Measurements from ENCODE around the gene SLX9. TPM values are rescaled to one million over a fixed set of nuclear protein-coding genes. Genes with fewer than 3 reads are reported as not detected.

SLX9 gene
- polyA plus RNA-seq, 1 donor from 2014 or later: 15.4 TPM

DNA sequence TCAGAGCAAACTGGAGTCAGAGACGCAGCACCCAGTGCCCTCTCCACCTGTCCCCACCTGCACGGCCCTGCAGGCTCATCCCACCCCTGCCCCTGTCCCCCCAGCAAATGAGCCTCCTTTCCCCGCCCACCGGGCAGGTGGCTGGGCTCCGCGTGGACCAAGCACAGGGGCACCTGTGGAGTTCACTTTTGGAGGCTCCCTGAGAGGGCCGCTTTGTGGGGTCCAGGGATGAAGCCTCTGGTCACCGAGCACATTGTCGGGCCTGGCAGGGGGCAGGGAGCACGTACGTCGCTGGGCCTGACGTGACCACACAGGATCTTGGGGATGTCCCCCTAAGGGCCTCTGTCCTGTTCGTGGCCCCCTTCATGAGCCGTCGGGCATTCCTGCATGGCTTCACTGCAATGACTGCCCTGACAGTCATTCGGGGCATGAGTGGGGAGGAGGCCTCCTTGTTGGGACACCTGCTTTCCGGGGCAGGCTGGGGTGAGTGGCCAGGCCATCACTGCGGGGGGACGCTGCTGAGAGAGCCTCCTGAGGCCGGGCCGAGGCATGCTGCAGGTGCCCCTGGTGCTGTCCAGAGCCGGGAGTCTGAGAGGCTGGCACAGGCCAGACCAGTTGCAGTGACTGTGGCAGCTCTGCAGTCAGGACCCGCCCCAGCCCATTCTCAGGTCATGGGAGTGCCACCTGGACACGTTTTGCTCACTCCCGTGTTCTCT, 19.7 kb downstream of the SLX9 start:
- H3K4me2 ChIP-seq (ENCODE audit: low read length): no peak overlapping the region
- H2AFZ ChIP-seq (ENCODE audit: low read depth, low read length): no peak overlapping the region
- no peaks in the 10 kb centered on the region for H3K9me3 ChIP-seq (ENCODE audit: low read length)
- no peak overlapping the region for H3K4me3 ChIP-seq (ENCODE audit: low read length)
- H3K27me3 ChIP-seq (ENCODE audit: insufficient read depth, low read depth, low read length): no peaks in the 10 kb centered on the region
- no peak overlapping the region for H3K27ac ChIP-seq (ENCODE audit: low read length)
- H3K36me3 ChIP-seq (ENCODE audit: insufficient read depth, low read length): peaks cover 8% of the 10 kb centered on the region
- no peaks in the 10 kb centered on the region for H3F3A ChIP-seq (ENCODE audit: insufficient read depth, low read length, poor library complexity, severe bottlenecking)
- TF ChIP-seq SMC3 (conservative IDR thresholded peaks at IDR 0.05; ENCODE audit: poor library complexity) (no peak), RAD21 (conservative IDR thresholded peaks at IDR 0.05) (no peak), EP300 (conservative IDR thresholded peaks at IDR 0.05; ENCODE audit: poor library complexity, severe bottlenecking) (no peak), EZH2 (IDR thresholded peaks at IDR 0.05; ENCODE audit: borderline replicate concordance, insufficient read depth, low read length, poor library complexity, severe bottlenecking) (no peak), REST (IDR thresholded peaks at IDR 0.05; ENCODE audit: borderline replicate concordance) (no peak), POLR2AphosphoS5 (IDR thresholded peaks at IDR 0.05) (no peak), CTCF (IDR thresholded peaks at IDR 0.05; ENCODE audit: poor library complexity, severe bottlenecking) (no peak), TAF1 (IDR thresholded peaks at IDR 0.05; ENCODE audit: low read depth) (no peak), MXI1 (conservative IDR thresholded peaks at IDR 0.05; ENCODE audit: poor library complexity, severe bottlenecking) (no peak)
- H4K20me1 ChIP-seq (ENCODE audit: insufficient read depth): no peaks in the 10 kb centered on the region
- no peaks in the 10 kb centered on the region for H3K9me2 ChIP-seq (ENCODE audit: insufficient read depth, low read length)
- no peak overlapping the region for H3K9ac ChIP-seq (ENCODE audit: low read length)
- H3K79me2 ChIP-seq (replicated peaks; ENCODE audit: insufficient read depth, low read length): no peaks in the 10 kb centered on the region

- Histone ChIP-seq H3F3A (ENCODE audit: insufficient read depth, low read length, poor library complexity, severe bottlenecking) (no peaks in the 10 kb centered on the region), H3K9me2 (ENCODE audit: insufficient read depth, low read length) (no peaks in the 10 kb centered on the region), H3K4me2 (ENCODE audit: low read length) (no peak overlapping the region), H3K27me3 (ENCODE audit: insufficient read depth, low read depth, low read length) (no peaks in the 10 kb centered on the region), H4K20me1 (ENCODE audit: insufficient read depth) (no peaks in the 10 kb centered on the region), H3K9ac (ENCODE audit: low read length) (no peak overlapping the region), H3K79me2 (replicated peaks; ENCODE audit: insufficient read depth, low read length) (no peaks in the 10 kb centered on the region), H3K36me3 (ENCODE audit: insufficient read depth, low read length) (peaks cover 8% of the 10 kb centered on the region), H2AFZ (ENCODE audit: low read depth, low read length) (no peak overlapping the region), H3K27ac (ENCODE audit: low read length) (no peak overlapping the region), H3K4me3 (ENCODE audit: low read length) (no peak overlapping the region), H3K9me3 (ENCODE audit: low read length) (no peaks in the 10 kb centered on the region)
- TF ChIP-seq SMC3 (conservative IDR thresholded peaks at IDR 0.05; ENCODE audit: poor library complexity): no peak
- no peak for TF ChIP-seq CTCF (IDR thresholded peaks at IDR 0.05; ENCODE audit: poor library complexity, severe bottlenecking)
- no peak for TF ChIP-seq MXI1 (conservative IDR thresholded peaks at IDR 0.05; ENCODE audit: poor library complexity, severe bottlenecking)
- no peak for TF ChIP-seq RAD21 (conservative IDR thresholded peaks at IDR 0.05)
- TF ChIP-seq TAF1 (IDR thresholded peaks at IDR 0.05; ENCODE audit: low read depth): no peak
Observed at GRCh38 chr21:44960141-44961092, 20.6 kb downstream of the SLX9 start.
